Suprapubic skin (tissue), 4 donors: Measurements from ENCODE around the gene USP3. TPM values are rescaled to one million over a fixed set of nuclear protein-coding genes. Genes with fewer than 3 reads are reported as not detected.
"Not testable (repeated sequence)": the region's sequence is repeated elsewhere in the genome, so short reads cannot be mapped to it uniquely, and the experiment has no call there.

Source experiments
- DNase-seq, 2 donors: peaks; one replicate each; pipeline ENCODE4 v3.0.0-alpha.2; 2019; ENCODE audit warnings: low spot score in 2 of 2
- H3K27ac ChIP-seq: fragments of 200-600 bp; sonication (generic); one replicate; pipeline ENCODE4 v1.5.1; 2019
- H3K27me3 ChIP-seq: fragments of 200-600 bp; sonication (generic); one replicate; pipeline ENCODE4 v1.5.1; 2019
- H3K36me3 ChIP-seq: fragments of 200-600 bp; sonication (generic); one replicate; pipeline ENCODE4 v1.5.1; 2019
- H3K4me1 ChIP-seq: fragments of 200-600 bp; sonication (generic); one replicate; pipeline ENCODE4 v1.5.1; 2019
- H3K4me3 ChIP-seq: fragments of 200-600 bp; sonication (generic); one replicate; pipeline ENCODE4 v1.5.1; 2019; ENCODE audit warnings: mild to moderate bottlenecking
- H3K9me3 ChIP-seq: fragments of 200-600 bp; sonication (generic); one replicate; pipeline ENCODE4 v1.5.1; 2019
- CTCF ChIP-seq, 2 donors: fragments of 200-600 bp in 1 of 2; fragments of 450-650 bp in 1 of 2; sonication (generic) in 1 of 2; IDR thresholded peaks; one replicate each; pipeline ENCODE4 v1.5.1; 2016 to 2019; ENCODE audit warnings: antibody characterized with exemption in 2 of 2, mild to moderate bottlenecking in 1 of 2, moderate library complexity in 1 of 2
- EP300 ChIP-seq: sonication (generic); formaldehyde crosslinking; IDR thresholded peaks from one replicate; pipeline ENCODE4 v1.6.1; 2017; ENCODE audit warnings: antibody characterized with exemption
- POLR2A ChIP-seq, 2 donors: fragments of 450-650 bp; IDR thresholded peaks; one replicate each; pipeline ENCODE4 v1.6.1; 2017; ENCODE audit warnings: antibody characterized with exemption in 2 of 2, mild to moderate bottlenecking in 2 of 2, moderate library complexity in 2 of 2
- POLR2AphosphoS5 ChIP-seq, 3 donors: sonication (generic); formaldehyde crosslinking; IDR thresholded peaks; one replicate each; pipeline ENCODE4 v1.6.1; 2017; ENCODE audit warnings: antibody characterized with exemption in 3 of 3
- WGBS: methylation state at CpG from one replicate; pipeline ENCODE4 v1.1.5; 2018; 5-methylcytosine and 5-hydroxymethylcytosine counted together
- total RNA-seq, 4 donors: library from RNA; depleted of rRNA; stranded (reverse); fragments of >200 nt; gene quantifications; one replicate each; pipeline ENCODE4 v1.1.0, GENCODE V29; 2016

USP3 gene
- total RNA-seq, 4 donors from 2014 or later, result 43.2 to 105 (median 48.0) TPM

DNA sequence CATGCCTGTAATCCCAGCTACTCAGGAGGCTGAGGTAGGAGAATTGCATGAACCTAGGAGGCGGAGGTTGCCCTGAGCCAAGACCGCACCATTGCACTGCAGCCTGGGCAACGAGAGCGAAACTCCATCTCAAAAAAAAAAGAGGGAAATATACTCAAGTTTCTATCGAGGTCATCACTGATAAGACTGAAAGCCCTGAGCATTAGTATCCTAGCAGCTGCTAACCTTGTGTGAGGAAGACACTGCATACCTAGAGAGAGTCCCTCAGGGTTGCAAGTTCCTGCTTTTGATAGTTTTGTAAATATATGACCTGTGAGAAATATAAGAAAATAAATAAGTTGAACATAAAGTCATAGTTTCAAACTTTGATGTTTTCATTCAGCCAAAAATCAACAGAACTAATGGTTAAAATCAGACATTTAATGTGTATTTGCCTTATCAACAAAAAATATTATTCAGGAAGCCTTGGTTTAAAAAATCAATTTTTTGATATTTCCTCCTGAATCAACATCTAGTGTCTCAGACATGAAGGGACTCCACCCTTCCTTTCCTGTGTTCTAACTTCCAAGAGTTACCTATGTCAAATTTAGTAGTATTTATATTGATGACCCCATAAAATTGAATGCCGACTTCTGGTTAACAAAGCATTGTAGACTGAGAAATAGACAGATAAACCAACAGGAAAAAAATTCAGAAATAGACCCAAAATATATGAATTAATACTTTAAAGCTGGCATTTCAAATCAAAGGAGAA is 19.8 kb upstream of the USP3 start:
- 70% methylated on average over 6 of the region's 6 CpGs for WGBS
- no peak for DNase-seq
- no peak overlapping the region for H3K4me3 ChIP-seq
- H3K36me3 ChIP-seq, result no peaks in the 10 kb centered on the region
- H3K27ac ChIP-seq, result no peak overlapping the region
- peaks cover 15% of the 10 kb centered on the region for H3K4me1 ChIP-seq
- TF ChIP-seq EP300 (no peak), POLR2A (IDR thresholded peaks at IDR 0.05) (no peak), POLR2AphosphoS5 (IDR thresholded peaks at IDR 0.05) (no peak)
- no peaks in the 10 kb centered on the region for H3K9me3 ChIP-seq
- no peaks in the 10 kb centered on the region for H3K27me3 ChIP-seq

DNA sequence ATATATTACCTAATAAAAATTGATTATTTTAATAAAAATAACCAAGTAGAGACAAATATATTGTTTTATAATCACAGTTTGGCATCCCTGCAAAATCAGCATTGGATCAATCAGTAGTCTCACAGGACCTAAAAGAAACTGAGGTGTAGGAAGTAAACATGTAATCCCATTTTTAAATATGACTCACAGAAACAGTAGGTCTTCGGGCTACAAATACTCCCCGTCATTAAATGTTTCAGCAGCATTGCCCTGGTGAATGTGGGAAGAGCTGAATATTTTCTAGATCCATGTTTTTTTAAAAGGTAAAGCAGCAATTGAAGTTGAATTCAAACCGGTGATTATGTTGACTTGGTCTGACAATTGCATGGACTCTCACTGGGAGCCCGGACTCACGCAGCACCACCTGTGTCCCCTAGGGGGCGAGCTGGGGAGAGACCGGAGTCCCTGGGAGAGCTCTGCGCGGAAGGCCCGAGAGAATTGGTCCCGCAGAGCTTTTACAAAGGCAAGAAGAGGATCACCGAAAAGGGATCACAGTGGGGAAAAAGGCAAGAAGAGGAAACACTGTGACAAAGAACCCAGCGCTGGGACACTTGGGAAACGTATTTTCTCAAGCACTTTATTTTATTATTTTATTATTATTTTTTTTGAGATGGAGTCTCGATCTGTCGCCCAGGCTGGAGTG is 17.2 kb upstream of the USP3 start:
- H3K36me3 ChIP-seq, result no peaks in the 10 kb centered on the region
- peaks cover 25% of the 10 kb centered on the region for H3K4me1 ChIP-seq
- H3K27ac ChIP-seq, result no peak overlapping the region
- DNase-seq, result peak; percentile 92 to 94
- H3K4me3 ChIP-seq, result no peak overlapping the region
- H3K9me3 ChIP-seq, result no peaks in the 10 kb centered on the region
- TF ChIP-seq POLR2AphosphoS5 (IDR thresholded peaks at IDR 0.05) (no peak), POLR2A (IDR thresholded peaks at IDR 0.05) (no peak), CTCF (IDR thresholded peaks at IDR 0.05) (peak; percentile 88 to 91)
- no peaks in the 10 kb centered on the region for H3K27me3 ChIP-seq
- 18% methylated on average over 16 of the region's 16 CpGs for WGBS

DNA sequence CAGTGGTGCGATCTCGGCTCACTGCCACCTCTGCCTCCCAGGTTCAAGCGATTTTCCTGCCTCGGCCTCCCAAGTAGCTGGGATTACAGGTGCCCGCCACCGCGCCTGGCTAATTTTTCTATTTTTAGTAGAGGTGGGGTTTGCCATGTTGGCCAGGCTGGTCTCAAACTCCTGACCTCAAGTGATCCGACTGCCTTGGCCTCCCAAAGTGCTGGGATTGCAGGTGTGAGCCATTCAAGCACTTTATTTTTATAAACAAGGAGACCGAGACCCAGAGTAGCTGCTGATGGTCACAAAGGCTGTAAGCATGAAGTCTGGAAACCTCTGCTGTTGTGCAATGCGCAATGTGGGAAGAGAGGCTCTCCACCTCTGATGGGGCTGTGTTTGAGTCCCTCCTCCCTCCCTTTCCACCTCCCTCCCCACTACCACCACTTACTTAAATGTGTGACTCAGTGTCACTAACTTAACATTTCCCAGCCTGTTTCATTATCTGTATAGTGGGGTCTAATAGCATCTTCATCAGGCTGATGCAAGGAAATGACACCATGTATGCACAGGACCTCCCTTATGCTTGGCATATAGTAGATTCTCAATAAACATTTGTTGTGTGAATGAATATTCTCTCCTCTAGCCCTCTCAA is 16.5 kb upstream of the USP3 start:
- H3K9me3 ChIP-seq, H3K27ac ChIP-seq, H3K36me3 ChIP-seq, DNase-seq, H3K27me3 ChIP-seq, H3K4me3 ChIP-seq: not testable (repeated sequence)
- WGBS, result 87% methylated on average over 10 of the region's 10 CpGs
- H3K4me1 ChIP-seq, result peaks cover 26% of the 10 kb centered on the region

DNA sequence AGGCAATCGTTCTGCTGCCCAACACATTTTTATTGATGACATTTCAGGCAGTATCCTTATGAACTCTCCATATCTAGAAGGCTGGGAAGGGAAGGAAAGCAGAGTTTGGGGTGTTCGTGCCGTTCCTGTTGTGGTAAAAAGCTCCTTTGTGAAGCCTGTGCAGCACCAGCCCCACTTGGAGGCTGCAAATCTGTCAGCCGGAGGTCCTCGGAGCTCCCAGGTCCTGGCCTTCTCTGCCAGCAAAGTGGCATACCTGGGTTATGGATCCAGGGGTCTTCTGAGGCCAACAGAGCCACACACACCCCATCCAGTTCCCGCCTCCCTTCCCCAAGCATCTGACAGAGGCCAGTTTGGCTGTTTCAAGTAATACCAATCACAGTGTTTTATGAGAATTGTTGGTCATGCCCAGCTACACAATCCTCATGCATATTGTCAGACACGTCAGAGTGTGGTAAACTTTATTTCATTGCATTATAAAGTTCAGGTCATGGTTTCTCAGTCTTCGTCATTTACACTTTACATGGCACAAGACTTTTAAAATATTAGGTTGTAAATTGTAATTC is 15.9 kb upstream of the USP3 start:
- Histone ChIP-seq H3K27me3 (no peaks in the 10 kb centered on the region), H3K4me3 (no peak overlapping the region), H3K4me1 (peaks cover 24% of the 10 kb centered on the region), H3K27ac (no peak overlapping the region), H3K36me3 (no peaks in the 10 kb centered on the region), H3K9me3 (no peaks in the 10 kb centered on the region)
- DNase-seq, result no peak
- 86% methylated on average over 8 of the region's 8 CpGs for WGBS
- no peak for TF ChIP-seq POLR2A (IDR thresholded peaks at IDR 0.05)
- TF ChIP-seq EP300, result no peak
- no peak for TF ChIP-seq CTCF (IDR thresholded peaks at IDR 0.05)
- TF ChIP-seq POLR2AphosphoS5 (IDR thresholded peaks at IDR 0.05), result no peak

- no peak for TF ChIP-seq CTCF (IDR thresholded peaks at IDR 0.05)
- no peak for TF ChIP-seq EP300
- no peak for TF ChIP-seq POLR2AphosphoS5 (IDR thresholded peaks at IDR 0.05)
- TF ChIP-seq POLR2A (IDR thresholded peaks at IDR 0.05), result no peak
- H3K4me1 ChIP-seq, result peaks cover 20% of the 10 kb centered on the region
- H3K27me3 ChIP-seq, result no peaks in the 10 kb centered on the region
- no peaks in the 10 kb centered on the region for H3K36me3 ChIP-seq
- DNase-seq, result no peak
- no peak overlapping the region for H3K4me3 ChIP-seq
- WGBS, result 94% methylated on average over 5 of the region's 5 CpGs
- no peak overlapping the region for H3K27ac ChIP-seq
- no peaks in the 10 kb centered on the region for H3K9me3 ChIP-seq
These were observed 15.0 kb upstream of the USP3 start for GRCh38 chr15:63489352-63489751.
